ENCODE measurements around the gene SLC25A51. TPM values are rescaled to one million over a fixed set of nuclear protein-coding genes. Genes with fewer than 3 reads are reported as not detected.

Gene SLC25A51
- total and polyA plus RNA-seq, 2 donors (not counting 3 experiments of a cell fraction or from before 2014, with no cell fraction given) = 15.4 to 36.2 TPM

DNA sequence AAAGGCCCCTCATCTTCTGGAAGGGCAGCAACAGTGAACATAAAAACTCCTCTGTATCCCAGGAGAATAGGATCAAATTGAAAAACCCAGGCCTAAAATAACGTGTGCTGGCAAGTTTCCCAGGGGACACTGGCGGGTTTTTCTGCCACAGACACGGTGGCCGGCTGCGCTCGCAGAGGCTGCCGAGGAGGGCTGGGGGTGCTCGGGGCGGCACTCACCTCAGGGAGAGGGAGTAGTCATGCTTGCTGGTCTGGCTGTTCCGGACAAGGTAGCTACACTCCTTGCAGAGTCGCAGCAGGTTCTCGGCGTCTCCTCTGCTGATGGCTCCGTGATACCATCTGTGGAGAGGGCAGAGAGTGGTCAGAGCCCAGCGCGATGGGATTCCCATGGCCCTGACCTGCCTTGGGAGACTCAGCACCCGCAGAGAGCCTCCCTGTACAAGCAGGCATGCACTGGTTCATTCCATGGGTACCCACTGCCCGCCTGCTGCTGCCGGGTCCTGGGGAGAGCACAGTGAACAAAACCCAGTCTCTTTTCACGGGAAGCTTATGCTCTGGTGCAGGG is 44.6 kb upstream of the SLC25A51 start:
- no peak for DNase-seq (ENCODE audit: low read depth, low spot score)
- ChIA-PET POLR2A (no interaction called here), CTCF (interaction anchor here (0.9 to 1.3 kb wide), 2 partner anchors 35 to 211 kb away, joined by 3 read pairs; no protein-coding TSS in a partner anchor)
- no peaks in the 10 kb centered on the region for H3K79me2 ChIP-seq (ENCODE audit: control insufficient read depth, insufficient read depth, low read length)
- H3K4me3 ChIP-seq (replicated peaks in 1 of 3; ENCODE audit: insufficient read depth in 1 of 3, low read depth in 1 of 3, low read length in 3 of 3) = no peak overlapping the region
- H3K27ac ChIP-seq (ENCODE audit: insufficient read depth, low read depth, low read length) = no peak overlapping the region
- no TSS peak for BruUV-seq (replicated peaks)
- H3K27me3 ChIP-seq (ENCODE audit: control insufficient read depth in 2 of 2, insufficient read depth in 2 of 2, low read length in 2 of 2) = no peaks in the 10 kb centered on the region
- no peak overlapping the region for H3K9ac ChIP-seq (replicated peaks; ENCODE audit: extremely low read depth, insufficient read depth, low read length)
- H3K4me1 ChIP-seq (ENCODE audit: control insufficient read depth, extremely low read depth, insufficient read depth, low read length) = peaks cover 20% of the 10 kb centered on the region
- H3K4me2 ChIP-seq (ENCODE audit: insufficient read depth, low read length) = no peak overlapping the region
- FAIRE-seq = no peak
- H2AFZ ChIP-seq (ENCODE audit: low read depth, low read length) = no peak overlapping the region
- H4K20me1 ChIP-seq (replicated peaks; ENCODE audit: control insufficient read depth, extremely low read depth, insufficient read depth, low read length) = no peaks in the 10 kb centered on the region
- peaks cover 0 to 33% of the 10 kb centered on the region in 2 experiments for H3K36me3 ChIP-seq (ENCODE audit: control insufficient read depth in 2 of 2, extremely low read depth in 1 of 2, insufficient read depth in 2 of 2, low read length in 2 of 2)
- intact Hi-C loops (cut with micrococcal nuclease) (no loop called here), dilution Hi-C loops (cut with MboI; ENCODE audit: extremely low pct_ligation_motif_present, low sequenced_read_pairs) (no loop called here)
- H3K9me1 ChIP-seq (replicated peaks; ENCODE audit: control insufficient read depth, extremely low read depth, insufficient read depth, low read length) = no peaks in the 10 kb centered on the region
- TF ChIP-seq JUN (IDR thresholded peaks at IDR 0.05; ENCODE audit: borderline replicate concordance, insufficient read depth, insufficient read length, low read depth) = no peak
- TF ChIP-seq EZH2 (IDR thresholded peaks at IDR 0.05; ENCODE audit: borderline replicate concordance, low read depth, low read length, severe bottlenecking) = no peak
- no peak for TF ChIP-seq POLR2AphosphoS5 (IDR thresholded peaks at IDR 0.05; ENCODE audit: insufficient read depth, low read depth, low read length)
- no peak for TF ChIP-seq GATA2 (IDR thresholded peaks at IDR 0.05; ENCODE audit: insufficient read depth, insufficient read length, low read depth, low read length)
- TF ChIP-seq FOS (IDR thresholded peaks at IDR 0.05; ENCODE audit: borderline replicate concordance, insufficient read depth, low read length) = no peak
- TF ChIP-seq, protein P1, sequence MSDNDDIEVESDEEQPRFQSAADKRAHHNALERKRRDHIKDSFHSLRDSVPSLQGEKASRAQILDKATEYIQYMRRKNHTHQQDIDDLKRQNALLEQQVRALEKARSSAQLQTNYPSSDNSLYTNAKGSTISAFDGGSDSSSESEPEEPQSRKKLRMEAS (IDR thresholded peaks at IDR 0.05; ENCODE audit: insufficient read depth, insufficient read length) = no peak
- no peak for TF ChIP-seq CTCF (IDR thresholded peaks at IDR 0.05; ENCODE audit: extremely low read depth in 1 of 2, insufficient read depth in 1 of 2, low read depth in 1 of 2, low read length in 2 of 2)
- TF ChIP-seq MYC (IDR thresholded peaks at IDR 0.05; ENCODE audit: low read depth, low read length) = no peak
- no peak for TF ChIP-seq POLR2A (IDR thresholded peaks at IDR 0.05; ENCODE audit: low read depth, low read length)
- H3K9me3 ChIP-seq (replicated peaks; ENCODE audit: control insufficient read depth, insufficient read depth, low read length) = no peaks in the 10 kb centered on the region
